Measurements from ENCODE around the gene COPZ1. TPM values are rescaled to one million over a fixed set of nuclear protein-coding genes. Genes with fewer than 3 reads are reported as not detected.
"Not testable (repeated sequence)": the region's sequence is repeated elsewhere in the genome, so short reads cannot be mapped to it uniquely, and the experiment has no call there.

COPZ1 gene
- total RNA-seq, 1 experiment from 2014 or later: 104 TPM

DNA sequence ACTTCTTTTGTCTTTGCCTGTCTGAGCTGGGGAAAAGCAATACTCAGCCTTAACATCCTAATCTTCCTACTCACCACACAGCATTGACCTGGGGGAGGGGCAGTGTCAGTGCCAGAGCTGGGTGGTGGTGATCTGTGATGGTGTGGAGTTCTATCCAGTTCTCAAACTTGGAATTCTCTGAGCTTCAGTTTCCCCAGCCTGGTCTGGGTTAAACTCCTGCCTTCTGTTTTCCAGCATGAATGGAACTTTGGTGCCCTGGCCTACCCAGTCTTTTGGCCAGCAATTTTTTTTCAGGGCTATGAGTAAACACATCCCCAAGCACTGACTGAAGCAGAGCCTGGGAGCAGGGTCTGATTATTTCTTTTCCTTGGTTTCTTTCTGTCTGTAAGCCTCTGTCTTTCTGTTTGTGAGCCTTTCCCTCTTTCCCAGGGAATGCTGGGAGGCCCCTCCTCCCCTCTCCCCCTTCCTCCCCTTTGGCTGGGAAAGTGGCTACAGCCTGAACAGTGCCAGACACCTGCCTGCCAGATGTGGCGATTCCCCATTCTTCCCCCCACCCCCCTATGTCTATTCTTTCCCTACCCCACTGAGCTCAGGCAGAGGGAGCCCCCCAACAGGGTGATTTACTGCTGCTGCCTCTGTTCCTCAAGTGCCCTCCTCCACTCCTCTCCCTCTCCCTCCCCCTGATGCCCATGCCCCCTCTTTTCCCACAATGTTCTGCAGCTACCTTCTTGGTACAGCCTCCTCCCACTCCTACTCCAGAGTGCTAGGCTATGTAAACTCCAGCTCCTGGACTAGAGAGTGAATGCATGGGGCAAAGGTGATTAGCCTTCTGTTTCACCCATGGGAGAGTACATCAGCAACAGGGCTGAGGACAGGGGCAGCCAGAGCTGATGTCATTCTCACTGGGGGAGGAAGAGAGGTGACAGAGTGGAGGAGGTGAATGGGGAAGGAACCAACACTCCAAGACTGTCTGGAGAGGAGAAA lies 28.3 kb downstream of the COPZ1 start:
- peak overlapping the region; percentile 93 to 97 (median 97); a peak in 6 of 7 replicates for H3K27ac Mint-ChIP-seq
- Histone ChIP-seq H3K79me2 (ENCODE audit: insufficient read depth, low read length) (no peaks in the 10 kb centered on the region), H4K20me1 (ENCODE audit: control insufficient read depth, insufficient read depth, insufficient read length) (no peaks in the 10 kb centered on the region), H3K9me3 (ENCODE audit: control insufficient read depth, low read depth, low read length) (no peaks in the 10 kb centered on the region), H2AFZ (ENCODE audit: low read length) (no peak overlapping the region), H2BK5ac (ENCODE audit: insufficient read length, low read length) (no peak overlapping the region), H2BK20ac (ENCODE audit: low read depth, low read length, poor library complexity, severe bottlenecking) (no peak overlapping the region), H2AK5ac (ENCODE audit: insufficient read length, low read length) (no peak overlapping the region), H4K8ac (replicated peaks; ENCODE audit: insufficient read length, low read depth, low read length) (no peak overlapping the region), H3T11ph (ENCODE audit: low read length) (no peak overlapping the region), H3K9ac (ENCODE audit: extremely low read depth, insufficient read length, low read length) (no peak overlapping the region), H3K56ac (ENCODE audit: insufficient read length, low read depth, low read length) (no peak overlapping the region), H3K79me1 (ENCODE audit: insufficient read depth, low read depth, low read length, poor library complexity, severe bottlenecking) (no peaks in the 10 kb centered on the region), H3K4me1 (ENCODE audit: insufficient read depth, low read length) (peaks cover 22% of the 10 kb centered on the region), H3K27me3 (ENCODE audit: insufficient read depth, low read length) (no peaks in the 10 kb centered on the region), H2BK12ac (ENCODE audit: insufficient read length, low read depth, low read length) (no peak overlapping the region), H3K4ac (ENCODE audit: low read depth, low read length) (no peak overlapping the region), H3K27ac (ENCODE audit: insufficient read length, low read depth, low read length) (no peak overlapping the region), H4K91ac (ENCODE audit: insufficient read length, low read depth, low read length) (no peak overlapping the region), H3K23me2 (ENCODE audit: insufficient read length, low read depth, low read length, poor library complexity, severe bottlenecking) (peaks cover 12% of the 10 kb centered on the region), H3K18ac (ENCODE audit: insufficient read length, low read depth, low read length) (peak overlapping the region; percentile 51), H3K23ac (ENCODE audit: insufficient read length, low read depth, low read length) (no peak overlapping the region), H2BK15ac (ENCODE audit: low read depth, low read length) (no peak overlapping the region), H2BK120ac (ENCODE audit: low read depth, low read length, poor library complexity, severe bottlenecking) (no peak overlapping the region), H3K4me2 (ENCODE audit: insufficient read depth, insufficient read length, low read length) (peak overlapping the region; percentile 65), H4K5ac (ENCODE audit: insufficient read length, low read depth, low read length) (no peak overlapping the region), H3K14ac (ENCODE audit: insufficient read depth, low read length) (peak overlapping the region; percentile 79; the same call in 1 of the 2 replicates)
- peak; percentile 47 for DNase-seq
- H3K4me3 Mint-ChIP-seq: peak overlapping the region; percentile 71 to 88
- TF ChIP-seq, protein P1, sequence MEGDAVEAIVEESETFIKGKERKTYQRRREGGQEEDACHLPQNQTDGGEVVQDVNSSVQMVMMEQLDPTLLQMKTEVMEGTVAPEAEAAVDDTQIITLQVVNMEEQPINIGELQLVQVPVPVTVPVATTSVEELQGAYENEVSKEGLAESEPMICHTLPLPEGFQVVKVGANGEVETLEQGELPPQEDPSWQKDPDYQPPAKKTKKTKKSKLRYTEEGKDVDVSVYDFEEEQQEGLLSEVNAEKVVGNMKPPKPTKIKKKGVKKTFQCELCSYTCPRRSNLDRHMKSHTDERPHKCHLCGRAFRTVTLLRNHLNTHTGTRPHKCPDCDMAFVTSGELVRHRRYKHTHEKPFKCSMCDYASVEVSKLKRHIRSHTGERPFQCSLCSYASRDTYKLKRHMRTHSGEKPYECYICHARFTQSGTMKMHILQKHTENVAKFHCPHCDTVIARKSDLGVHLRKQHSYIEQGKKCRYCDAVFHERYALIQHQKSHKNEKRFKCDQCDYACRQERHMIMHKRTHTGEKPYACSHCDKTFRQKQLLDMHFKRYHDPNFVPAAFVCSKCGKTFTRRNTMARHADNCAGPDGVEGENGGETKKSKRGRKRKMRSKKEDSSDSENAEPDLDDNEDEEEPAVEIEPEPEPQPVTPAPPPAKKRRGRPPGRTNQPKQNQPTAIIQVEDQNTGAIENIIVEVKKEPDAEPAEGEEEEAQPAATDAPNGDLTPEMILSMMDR (conservative IDR thresholded peaks at IDR 0.05): no peak
- H3K27me3 Mint-ChIP-seq (ENCODE audit: low read depth): peaks cover 24% of the 10 kb centered on the region
- H3K9me3 Mint-ChIP-seq: no peaks in the 10 kb centered on the region
- no CpG with 5 or more reads among the region's 1 CpG for WGBS (ENCODE audit: extremely low coverage, insufficient read length, low lambda C conversion rate)
- peaks cover 49 to 55% of the 10 kb centered on the region in 2 experiments for H3K4me1 Mint-ChIP-seq
- H3K36me3 Mint-ChIP-seq (ENCODE audit: insufficient read depth in 1 of 3, low read depth in 3 of 3): peaks cover 11 to 24% (median 20%) of the 10 kb centered on the region in 3 experiments; a peak in 6 of 7 replicates

DNA sequence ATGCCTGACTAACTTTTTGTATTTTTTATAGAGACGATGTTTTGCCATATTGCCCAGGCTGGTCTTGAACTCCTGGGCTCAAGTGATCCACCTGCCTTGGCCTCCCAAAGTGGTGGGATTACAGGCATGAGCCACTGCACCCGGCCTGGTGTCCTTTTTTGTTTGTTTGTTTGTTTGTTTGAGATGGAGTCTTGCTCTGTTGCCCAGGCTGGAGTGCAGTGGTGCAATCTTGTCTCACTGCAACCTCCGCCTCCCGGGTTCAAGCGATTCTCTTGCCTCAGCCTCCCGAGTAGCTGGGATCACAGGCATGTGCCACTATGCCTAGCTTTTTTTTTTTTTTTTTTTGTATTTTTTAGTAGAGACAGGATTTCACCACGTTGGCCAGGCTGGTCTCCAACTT lies 29.3 kb downstream of the COPZ1 start:
- not testable (repeated sequence) for H3K27ac Mint-ChIP-seq; H4K91ac ChIP-seq (ENCODE audit: insufficient read length, low read depth, low read length); H2BK5ac ChIP-seq (ENCODE audit: insufficient read length, low read length); H4K20me1 ChIP-seq (ENCODE audit: control insufficient read depth, insufficient read depth, insufficient read length); DNase-seq; H3K79me2 ChIP-seq (ENCODE audit: insufficient read depth, low read length); H2BK15ac ChIP-seq (ENCODE audit: low read depth, low read length); H4K8ac ChIP-seq (replicated peaks; ENCODE audit: insufficient read length, low read depth, low read length); H3K4me3 Mint-ChIP-seq; H2AK5ac ChIP-seq (ENCODE audit: insufficient read length, low read length); H3K14ac ChIP-seq (ENCODE audit: insufficient read depth, low read length); H3K79me1 ChIP-seq (ENCODE audit: insufficient read depth, low read depth, low read length, poor library complexity, severe bottlenecking); H3K23ac ChIP-seq (ENCODE audit: insufficient read length, low read depth, low read length); H2AFZ ChIP-seq (ENCODE audit: low read length); H3K4ac ChIP-seq (ENCODE audit: low read depth, low read length); H3K9ac ChIP-seq (ENCODE audit: extremely low read depth, insufficient read length, low read length); H3K27me3 ChIP-seq (ENCODE audit: insufficient read depth, low read length); H3K18ac ChIP-seq (ENCODE audit: insufficient read length, low read depth, low read length); H2BK120ac ChIP-seq (ENCODE audit: low read depth, low read length, poor library complexity, severe bottlenecking); H4K5ac ChIP-seq (ENCODE audit: insufficient read length, low read depth, low read length); H2BK20ac ChIP-seq (ENCODE audit: low read depth, low read length, poor library complexity, severe bottlenecking); H3T11ph ChIP-seq (ENCODE audit: low read length); H3K27ac ChIP-seq (ENCODE audit: insufficient read length, low read depth, low read length); H3K56ac ChIP-seq (ENCODE audit: insufficient read length, low read depth, low read length); H3K9me3 Mint-ChIP-seq; H2BK12ac ChIP-seq (ENCODE audit: insufficient read length, low read depth, low read length); H3K9me3 ChIP-seq (ENCODE audit: control insufficient read depth, low read depth, low read length); H3K4me2 ChIP-seq (ENCODE audit: insufficient read depth, insufficient read length, low read length)
- peaks cover 45 to 50% of the 10 kb centered on the region in 2 experiments for H3K4me1 Mint-ChIP-seq
- peaks cover 7 to 15% (median 13%) of the 10 kb centered on the region in 3 experiments; a peak in 6 of 7 replicates for H3K36me3 Mint-ChIP-seq (ENCODE audit: insufficient read depth in 1 of 3, low read depth in 3 of 3)
- H3K27me3 Mint-ChIP-seq (ENCODE audit: low read depth): peaks cover 23% of the 10 kb centered on the region
- Histone ChIP-seq H3K23me2 (ENCODE audit: insufficient read length, low read depth, low read length, poor library complexity, severe bottlenecking) (peaks cover 19% of the 10 kb centered on the region), H3K4me1 (ENCODE audit: insufficient read depth, low read length) (peaks cover 22% of the 10 kb centered on the region)
- WGBS (ENCODE audit: extremely low coverage, insufficient read length, low lambda C conversion rate): no CpG with 5 or more reads among the region's 7 CpGs

Measured in H9 (cell line).